Measurements from ENCODE around the gene KCNE4. TPM values are rescaled to one million over a fixed set of nuclear protein-coding genes. Genes with fewer than 3 reads are reported as not detected.

The KCNE4 gene
- total RNA-seq, 4 donors from 2014 or later = 0.64 to 2.4 (median 2.1) TPM

- Histone ChIP-seq H3K4me3 (no peak overlapping the region), H3K9me3 (no peaks in the 10 kb centered on the region), H3K36me3 (no peaks in the 10 kb centered on the region), H3K27ac (no peak overlapping the region), H3K27me3 (no peaks in the 10 kb centered on the region), H3K4me1 (no peaks in the 10 kb centered on the region)
- TF ChIP-seq EP300 (IDR thresholded peaks at IDR 0.05) (no peak), POLR2A (IDR thresholded peaks at IDR 0.05) (no peak), POLR2AphosphoS5 (IDR thresholded peaks at IDR 0.05) (no peak)
- TF ChIP-seq, protein P1, sequence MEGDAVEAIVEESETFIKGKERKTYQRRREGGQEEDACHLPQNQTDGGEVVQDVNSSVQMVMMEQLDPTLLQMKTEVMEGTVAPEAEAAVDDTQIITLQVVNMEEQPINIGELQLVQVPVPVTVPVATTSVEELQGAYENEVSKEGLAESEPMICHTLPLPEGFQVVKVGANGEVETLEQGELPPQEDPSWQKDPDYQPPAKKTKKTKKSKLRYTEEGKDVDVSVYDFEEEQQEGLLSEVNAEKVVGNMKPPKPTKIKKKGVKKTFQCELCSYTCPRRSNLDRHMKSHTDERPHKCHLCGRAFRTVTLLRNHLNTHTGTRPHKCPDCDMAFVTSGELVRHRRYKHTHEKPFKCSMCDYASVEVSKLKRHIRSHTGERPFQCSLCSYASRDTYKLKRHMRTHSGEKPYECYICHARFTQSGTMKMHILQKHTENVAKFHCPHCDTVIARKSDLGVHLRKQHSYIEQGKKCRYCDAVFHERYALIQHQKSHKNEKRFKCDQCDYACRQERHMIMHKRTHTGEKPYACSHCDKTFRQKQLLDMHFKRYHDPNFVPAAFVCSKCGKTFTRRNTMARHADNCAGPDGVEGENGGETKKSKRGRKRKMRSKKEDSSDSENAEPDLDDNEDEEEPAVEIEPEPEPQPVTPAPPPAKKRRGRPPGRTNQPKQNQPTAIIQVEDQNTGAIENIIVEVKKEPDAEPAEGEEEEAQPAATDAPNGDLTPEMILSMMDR (IDR thresholded peaks at IDR 0.05) = no peak
- 63% methylated on average over 1 of the region's 1 CpG for WGBS
- no peak for DNase-seq (ENCODE audit: low spot score in 2 of 2)
Observed at GRCh38 chr2:223008956-223009355, 43.0 kb upstream of the KCNE4 start.

DNA sequence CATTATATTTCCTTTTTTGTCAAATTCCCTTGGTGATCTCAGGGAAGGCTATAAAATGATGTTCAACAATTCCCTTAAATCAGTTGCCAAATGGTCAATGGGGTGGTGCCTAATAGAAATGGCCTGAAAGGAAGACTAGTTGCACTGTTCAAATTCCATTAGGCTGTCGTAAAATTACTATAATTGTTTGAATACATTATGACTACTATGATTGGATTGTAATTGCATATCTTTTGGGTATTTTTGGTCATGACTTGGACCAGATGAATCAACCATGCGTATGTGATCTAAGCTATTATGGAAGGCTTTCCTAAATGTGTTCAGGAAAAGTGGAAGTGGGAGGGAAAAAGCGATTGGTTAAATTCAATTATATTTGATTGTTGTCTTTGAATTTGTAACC lies 41.3 kb upstream of the KCNE4 start:
- WGBS = 85% methylated on average over 3 of the region's 3 CpGs

GRCh38 chr2:223012291-223012690 lies 39.7 kb upstream of the KCNE4 start:
- H3K4me3 ChIP-seq = no peak overlapping the region
- DNase-seq (ENCODE audit: low spot score in 2 of 2) = no peak
- 88% methylated on average over 6 of the region's 6 CpGs for WGBS

More for the DNA sequence above, 41.3 kb upstream of the KCNE4 start:
- Histone ChIP-seq H3K27me3 (no peaks in the 10 kb centered on the region), H3K36me3 (no peaks in the 10 kb centered on the region), H3K4me3 (no peak overlapping the region), H3K27ac (no peak overlapping the region), H3K9me3 (no peaks in the 10 kb centered on the region), H3K4me1 (no peaks in the 10 kb centered on the region)
- no peak for DNase-seq (ENCODE audit: low spot score in 2 of 2)
- no peak for TF ChIP-seq POLR2AphosphoS5 (IDR thresholded peaks at IDR 0.05)
- no peak for TF ChIP-seq EP300 (IDR thresholded peaks at IDR 0.05)
- no peak for TF ChIP-seq POLR2A (IDR thresholded peaks at IDR 0.05)
- TF ChIP-seq, protein P1 (IDR thresholded peaks at IDR 0.05) = no peak

GRCh38 chr2:223019390-223019930 lies 32.5 kb upstream of the KCNE4 start:
- TF ChIP-seq POLR2A (IDR thresholded peaks at IDR 0.05) (no peak), POLR2AphosphoS5 (IDR thresholded peaks at IDR 0.05) (no peak), EP300 (IDR thresholded peaks at IDR 0.05) (no peak)
- TF ChIP-seq, protein P1 (IDR thresholded peaks at IDR 0.05) = no peak
- Histone ChIP-seq H3K9me3 (no peaks in the 10 kb centered on the region), H3K36me3 (no peaks in the 10 kb centered on the region), H3K4me3 (no peak overlapping the region), H3K4me1 (no peaks in the 10 kb centered on the region), H3K27ac (no peak overlapping the region), H3K27me3 (no peaks in the 10 kb centered on the region)
- 90% methylated on average over 3 of the region's 3 CpGs for WGBS
- DNase-seq (ENCODE audit: low spot score in 2 of 2) = no peak

More at GRCh38 chr2:223012291-223012690, 39.7 kb upstream of the KCNE4 start:
- H3K4me1 ChIP-seq = no peaks in the 10 kb centered on the region
- H3K36me3 ChIP-seq = no peaks in the 10 kb centered on the region
- H3K27ac ChIP-seq = no peak overlapping the region
- H3K9me3 ChIP-seq = no peaks in the 10 kb centered on the region
- TF ChIP-seq POLR2A (IDR thresholded peaks at IDR 0.05) = no peak
- TF ChIP-seq EP300 (IDR thresholded peaks at IDR 0.05) = no peak
- TF ChIP-seq POLR2AphosphoS5 (IDR thresholded peaks at IDR 0.05) = no peak
- TF ChIP-seq, protein P1 (IDR thresholded peaks at IDR 0.05) = no peak
- no peaks in the 10 kb centered on the region for H3K27me3 ChIP-seq

GRCh38 chr2:223019987-223020717 lies 31.8 kb upstream of the KCNE4 start:
- no peaks in the 10 kb centered on the region for H3K36me3 ChIP-seq
- H3K27me3 ChIP-seq = no peaks in the 10 kb centered on the region
- H3K4me3 ChIP-seq = no peak overlapping the region
- TF ChIP-seq, protein P1 (IDR thresholded peaks at IDR 0.05) = no peak
- TF ChIP-seq POLR2AphosphoS5 (IDR thresholded peaks at IDR 0.05) = no peak
- TF ChIP-seq POLR2A (IDR thresholded peaks at IDR 0.05) = no peak
- no peak for TF ChIP-seq EP300 (IDR thresholded peaks at IDR 0.05)
- no peak for DNase-seq (ENCODE audit: low spot score in 2 of 2)
- 95% methylated on average over 7 of the region's 7 CpGs for WGBS
- H3K27ac ChIP-seq = no peak overlapping the region
- H3K4me1 ChIP-seq = no peaks in the 10 kb centered on the region
- no peaks in the 10 kb centered on the region for H3K9me3 ChIP-seq

All from suprapubic skin (tissue), 4 donors.